Karpas-422 (cell line): ENCODE results near the gene LAG3. TPM values are rescaled to one million over a fixed set of nuclear protein-coding genes. Genes with fewer than 3 reads are reported as not detected.

Experiments
- DNase-seq: peaks from one replicate; pipeline ENCODE4 v3.0.0-alpha.2; 2015
- H2AFZ ChIP-seq: fragments of 200-600 bp; sonication (generic); 2 replicates; pipeline ENCODE4 v1.6.1; 2014; ENCODE audit warnings: antibody characterized with exemption, low read length, mixed read lengths
- H3K27ac ChIP-seq: fragments of 200-600 bp; sonication (generic); 2 replicates; pipeline ENCODE4 v1.5.1; 2014; ENCODE audit warnings: mild to moderate bottlenecking, low read length, moderate library complexity
- H3K27me3 ChIP-seq: fragments of 200-600 bp; sonication (generic); 2 replicates; pipeline ENCODE4 v1.6.1; 2014; ENCODE audit warnings: low read length, mixed read lengths
- H3K36me3 ChIP-seq: fragments of 200-600 bp; sonication (generic); 2 replicates; pipeline ENCODE4 v1.6.1; 2014; ENCODE audit warnings: low read length, mixed read lengths; ENCODE audit not compliant: insufficient read depth
- H3K4me1 ChIP-seq: fragments of 200-600 bp; sonication (generic); 2 replicates; pipeline ENCODE4 v1.6.1; 2014; ENCODE audit warnings: mild to moderate bottlenecking, low read length, mixed read lengths
- H3K4me2 ChIP-seq: fragments of 200-600 bp; sonication (generic); 2 replicates; pipeline ENCODE4 v1.6.1; 2014; ENCODE audit warnings: low read length, low read depth, mild to moderate bottlenecking; ENCODE audit not compliant: poor library complexity, severe bottlenecking
- H3K4me3 ChIP-seq: fragments of 200-600 bp; sonication (generic); 2 replicates; pipeline ENCODE4 v1.5.1; 2014; ENCODE audit warnings: mild to moderate bottlenecking, antibody characterized with exemption, low read length, mixed read lengths
- H3K79me2 ChIP-seq: fragments of 200-600 bp; sonication (generic); 2 replicates; pipeline ENCODE4 v1.6.1; 2014; ENCODE audit warnings: mild to moderate bottlenecking, low read length, mixed read lengths
- H3K9ac ChIP-seq: fragments of 200-600 bp; sonication (generic); 2 replicates; pipeline ENCODE4 v1.6.0; 2014; ENCODE audit warnings: low read length
- H3K9me2 ChIP-seq: fragments of 200-600 bp; sonication (generic), shearing (Covaris generic); replicated peaks from 2 replicates; pipeline ENCODE4 v1.6.0; 2014; ENCODE audit warnings: mild to moderate bottlenecking, low read length, moderate library complexity; ENCODE audit not compliant: insufficient read depth
- H3K9me3 ChIP-seq: fragments of 300-700, 200-600 bp; sonication (generic); 2 replicates; pipeline ENCODE4 v1.6.1; 2014; ENCODE audit warnings: low read length, mixed read lengths
- H4K20me1 ChIP-seq: fragments of 200-600 bp; sonication (generic); 2 replicates; pipeline ENCODE4 v1.6.1; 2014; ENCODE audit warnings: mild to moderate bottlenecking, antibody characterized with exemption, low read length, low read depth; ENCODE audit not compliant: insufficient read depth
- total RNA-seq: library from RNA; depleted of rRNA; stranded (reverse); fragments of >200 nt; shearing (Covaris generic); gene quantifications from 2 replicates; pipeline ENCODE4 v1.2.3, GENCODE V29; 2014; ENCODE audit warnings: low replicate concordance

LAG3 gene
- total RNA-seq, 1 experiment from 2014 or later: 0.22 TPM

DNA sequence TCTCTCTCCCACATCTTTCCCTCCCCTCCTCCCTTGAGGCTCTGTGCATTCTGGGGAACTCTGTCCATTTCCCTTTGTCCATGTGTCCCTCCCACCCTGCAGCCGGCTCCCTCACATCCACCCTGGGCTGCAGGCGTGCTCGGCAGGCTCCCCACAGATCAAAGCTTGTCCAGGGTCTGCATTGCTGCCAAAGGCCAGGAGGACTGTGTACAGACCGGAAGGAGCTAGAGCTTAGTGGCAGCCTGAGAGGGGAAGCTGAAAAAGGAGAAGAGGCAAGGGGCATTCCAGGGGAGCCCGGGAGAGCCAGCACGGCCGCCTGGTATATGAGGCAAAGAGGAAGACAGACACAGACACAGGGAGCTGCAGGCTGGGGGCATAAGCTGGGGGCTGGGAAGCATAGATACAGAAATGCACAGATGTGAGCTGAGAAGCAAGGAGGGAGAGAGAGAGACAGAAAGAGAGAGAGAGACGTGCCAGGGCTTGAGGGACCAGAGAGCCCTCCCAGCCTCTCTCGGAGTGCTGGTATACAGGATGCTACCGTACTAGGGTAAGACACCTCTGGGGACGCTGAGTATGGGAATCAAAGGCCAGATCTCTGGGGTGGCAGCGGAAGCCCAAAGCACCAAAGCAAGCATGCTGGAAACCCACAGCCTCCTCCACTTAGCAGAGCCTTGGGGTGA lies 20.3 kb downstream of the LAG3 start:
- H3K27me3 ChIP-seq: no peaks in the 10 kb centered on the region
- peak; percentile 54 for DNase-seq
- H3K4me3 ChIP-seq: no peak overlapping the region
- H3K4me1 ChIP-seq: peaks cover 13% of the 10 kb centered on the region
- H3K36me3 ChIP-seq: no peaks in the 10 kb centered on the region
- no peak overlapping the region for H3K27ac ChIP-seq
- peak overlapping the region; percentile 81 for H2AFZ ChIP-seq
- H3K9me2 ChIP-seq: no peaks in the 10 kb centered on the region
- H4K20me1 ChIP-seq: no peaks in the 10 kb centered on the region
- H3K9ac ChIP-seq: peak overlapping the region; percentile 18; the same call in 1 of the 2 replicates
- H3K4me2 ChIP-seq: peak overlapping the region; percentile 30
- H3K79me2 ChIP-seq: no peaks in the 10 kb centered on the region
- H3K9me3 ChIP-seq: no peaks in the 10 kb centered on the region

DNA sequence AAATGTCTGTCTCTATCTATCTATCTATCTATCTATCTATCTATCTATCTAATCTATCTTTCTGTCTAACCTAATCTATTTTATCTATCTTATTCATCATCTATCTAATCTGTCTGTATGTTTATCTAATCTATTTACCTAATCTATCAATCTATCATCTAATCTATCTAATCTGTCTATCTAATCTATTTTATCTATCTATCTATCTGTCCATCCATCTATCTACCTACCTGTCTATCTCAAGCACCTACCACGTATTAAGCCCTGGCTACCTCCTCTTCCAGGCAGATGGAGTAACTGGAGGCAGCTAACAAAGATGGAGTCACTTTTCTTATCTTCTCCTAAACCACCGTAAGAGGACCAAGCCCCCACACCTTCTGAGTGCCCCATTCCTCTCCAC lies 22.8 kb downstream of the LAG3 start:
- Histone ChIP-seq H3K9me3 (no peaks in the 10 kb centered on the region), H3K36me3 (no peaks in the 10 kb centered on the region), H3K27ac (no peak overlapping the region), H3K9me2 (no peaks in the 10 kb centered on the region), H3K9ac (no peak overlapping the region), H3K4me2 (no peak overlapping the region), H4K20me1 (no peaks in the 10 kb centered on the region), H3K4me3 (no peak overlapping the region), H2AFZ (no peak overlapping the region), H3K4me1 (peaks cover 13% of the 10 kb centered on the region), H3K79me2 (no peaks in the 10 kb centered on the region), H3K27me3 (no peaks in the 10 kb centered on the region)
- no peak for DNase-seq

DNA sequence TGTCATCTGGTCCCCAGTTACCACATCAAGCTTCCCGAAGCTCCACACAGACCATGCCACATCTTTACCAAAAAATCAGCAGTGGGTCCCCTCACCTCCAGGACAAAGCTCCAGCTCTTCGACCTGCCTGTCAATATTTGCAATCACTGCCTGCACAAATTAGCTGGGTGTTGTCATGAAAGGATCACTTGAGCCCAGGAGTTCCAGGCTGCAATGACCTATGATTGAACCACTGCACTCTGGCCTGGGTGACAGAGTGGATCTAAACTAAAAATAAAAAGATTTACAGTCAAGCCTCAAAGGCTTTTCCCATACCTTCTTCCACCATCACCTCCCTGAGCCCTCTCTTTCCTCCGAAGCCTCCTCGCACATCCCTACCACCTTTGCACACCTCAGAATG lies 24.3 kb downstream of the LAG3 start:
- DNase-seq: no peak
- no peaks in the 10 kb centered on the region for H3K9me2 ChIP-seq
- H3K79me2 ChIP-seq: no peaks in the 10 kb centered on the region
- no peak overlapping the region for H3K9ac ChIP-seq
- H4K20me1 ChIP-seq: no peaks in the 10 kb centered on the region
- H3K9me3 ChIP-seq: no peaks in the 10 kb centered on the region
- no peaks in the 10 kb centered on the region for H3K27me3 ChIP-seq
- H3K4me1 ChIP-seq: peaks cover 13% of the 10 kb centered on the region
- H3K27ac ChIP-seq: no peak overlapping the region
- H3K36me3 ChIP-seq: no peaks in the 10 kb centered on the region
- H3K4me3 ChIP-seq: no peak overlapping the region
- H2AFZ ChIP-seq: no peak overlapping the region
- H3K4me2 ChIP-seq: no peak overlapping the region

DNA sequence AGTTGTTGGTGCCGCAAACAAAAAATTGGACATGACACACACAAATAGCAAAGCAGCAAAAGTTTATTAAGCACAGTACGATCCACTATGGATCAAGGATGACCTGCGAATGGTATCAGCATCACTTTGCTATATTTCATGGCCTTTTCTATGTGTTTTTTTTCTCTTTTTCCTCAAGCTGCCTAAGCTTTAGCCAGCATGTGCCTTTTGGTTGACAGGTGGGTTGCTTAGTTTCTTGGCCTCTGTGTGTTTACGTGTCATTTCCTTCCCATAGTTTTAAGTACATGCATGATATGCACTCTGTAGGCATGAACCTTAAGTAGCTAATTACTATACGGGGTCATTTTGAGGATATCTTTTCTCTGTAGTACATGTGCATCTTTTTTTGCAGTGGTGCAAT lies 26.8 kb downstream of the LAG3 start:
- no peak for DNase-seq
- Histone ChIP-seq H3K36me3 (no peaks in the 10 kb centered on the region), H3K9me2 (no peaks in the 10 kb centered on the region), H3K9ac (no peak overlapping the region), H2AFZ (no peak overlapping the region), H4K20me1 (no peaks in the 10 kb centered on the region), H3K27me3 (no peaks in the 10 kb centered on the region), H3K9me3 (no peaks in the 10 kb centered on the region), H3K4me3 (no peak overlapping the region), H3K79me2 (no peaks in the 10 kb centered on the region), H3K27ac (no peak overlapping the region), H3K4me2 (no peak overlapping the region), H3K4me1 (no peaks in the 10 kb centered on the region)

DNA sequence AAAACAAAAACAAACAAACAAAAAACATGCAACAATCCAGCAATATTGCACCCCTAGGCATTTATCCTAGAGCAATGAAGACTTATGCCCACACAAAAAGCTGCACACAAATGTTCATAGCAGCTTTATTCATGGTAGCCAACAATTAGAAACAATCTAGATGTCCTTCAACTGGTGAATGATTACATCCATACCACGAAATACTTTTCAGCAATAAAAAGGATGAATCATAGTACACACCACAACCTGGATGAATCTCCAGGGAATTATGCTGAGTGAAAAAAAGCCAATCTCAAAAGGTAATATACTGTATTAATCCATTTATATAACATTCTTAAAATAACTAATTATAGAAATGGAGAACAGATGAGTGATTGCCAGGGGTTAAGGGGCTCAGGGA lies 34.9 kb downstream of the LAG3 start:
- Histone ChIP-seq H3K79me2 (no peaks in the 10 kb centered on the region), H4K20me1 (no peaks in the 10 kb centered on the region), H3K4me1 (no peaks in the 10 kb centered on the region), H3K27ac (no peak overlapping the region), H3K9ac (no peak overlapping the region), H3K4me3 (no peak overlapping the region), H3K27me3 (no peaks in the 10 kb centered on the region), H2AFZ (no peak overlapping the region), H3K9me3 (no peaks in the 10 kb centered on the region), H3K9me2 (no peaks in the 10 kb centered on the region), H3K36me3 (no peaks in the 10 kb centered on the region), H3K4me2 (no peak overlapping the region)
- no peak for DNase-seq

DNA sequence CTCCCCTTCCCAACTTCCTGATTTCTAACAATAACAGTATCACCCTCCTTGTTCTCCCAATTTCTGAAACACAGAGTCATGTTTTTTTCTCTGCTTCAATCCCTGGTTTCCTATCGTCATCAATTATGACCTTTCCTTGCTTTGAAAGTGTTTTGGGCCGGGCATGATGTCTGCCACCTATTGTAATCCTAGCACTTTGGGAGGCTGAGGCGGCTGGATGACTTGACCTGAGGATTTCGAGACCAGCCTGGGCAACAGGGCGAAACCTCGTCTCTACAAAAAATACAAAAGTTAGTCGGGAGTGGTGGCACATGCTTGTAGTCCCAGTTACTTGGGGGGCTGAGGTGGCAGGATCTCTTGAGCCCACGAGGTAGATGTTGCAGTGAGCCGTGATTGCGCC lies 36.7 kb downstream of the LAG3 start:
- no peaks in the 10 kb centered on the region for H3K79me2 ChIP-seq
- no peaks in the 10 kb centered on the region for H3K36me3 ChIP-seq
- H3K9ac ChIP-seq: no peak overlapping the region
- no peak overlapping the region for H2AFZ ChIP-seq
- no peak overlapping the region for H3K4me2 ChIP-seq
- H3K4me3 ChIP-seq: no peak overlapping the region
- peaks cover 3% of the 10 kb centered on the region; the same call in 1 of the 2 replicates for H3K4me1 ChIP-seq
- H3K27me3 ChIP-seq: no peaks in the 10 kb centered on the region
- no peak for DNase-seq
- H4K20me1 ChIP-seq: no peaks in the 10 kb centered on the region
- no peak overlapping the region for H3K27ac ChIP-seq
- H3K9me2 ChIP-seq: no peaks in the 10 kb centered on the region
- no peaks in the 10 kb centered on the region for H3K9me3 ChIP-seq

DNA sequence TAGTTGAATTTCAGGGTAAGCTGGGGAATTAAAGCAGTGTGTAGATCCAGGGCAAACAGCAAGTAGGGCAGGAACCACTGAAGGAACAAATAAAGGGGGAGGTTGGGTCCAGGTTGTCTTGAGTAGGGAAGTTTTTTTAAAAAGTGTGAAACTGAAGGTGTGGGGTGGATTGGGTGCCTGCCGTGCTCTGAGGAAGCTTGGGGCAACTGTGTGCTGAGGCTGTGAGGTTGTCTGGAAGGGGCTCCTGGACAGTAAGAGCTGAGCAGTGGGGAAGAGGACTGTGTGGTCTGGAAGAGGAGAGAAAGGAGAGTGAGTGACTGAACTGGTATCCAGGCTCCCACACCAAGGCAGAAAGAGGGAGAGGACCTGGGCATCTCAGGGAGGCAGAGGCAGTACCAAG lies 38.4 kb downstream of the LAG3 start:
- H3K4me1 ChIP-seq: peaks cover 3% of the 10 kb centered on the region; the same call in 1 of the 2 replicates
- no peaks in the 10 kb centered on the region for H3K9me3 ChIP-seq
- no peak overlapping the region for H3K4me3 ChIP-seq
- H3K36me3 ChIP-seq: no peaks in the 10 kb centered on the region
- H3K79me2 ChIP-seq: no peaks in the 10 kb centered on the region
- DNase-seq: no peak
- 0 out of 2 replicates have a peak overlapping the region, but pooled peaks have one; percentile 23 for H2AFZ ChIP-seq
- no peaks in the 10 kb centered on the region for H4K20me1 ChIP-seq
- H3K4me2 ChIP-seq: no peak overlapping the region
- H3K9ac ChIP-seq: no peak overlapping the region
- no peak overlapping the region for H3K27ac ChIP-seq
- H3K27me3 ChIP-seq: no peaks in the 10 kb centered on the region
- H3K9me2 ChIP-seq: no peaks in the 10 kb centered on the region

DNA sequence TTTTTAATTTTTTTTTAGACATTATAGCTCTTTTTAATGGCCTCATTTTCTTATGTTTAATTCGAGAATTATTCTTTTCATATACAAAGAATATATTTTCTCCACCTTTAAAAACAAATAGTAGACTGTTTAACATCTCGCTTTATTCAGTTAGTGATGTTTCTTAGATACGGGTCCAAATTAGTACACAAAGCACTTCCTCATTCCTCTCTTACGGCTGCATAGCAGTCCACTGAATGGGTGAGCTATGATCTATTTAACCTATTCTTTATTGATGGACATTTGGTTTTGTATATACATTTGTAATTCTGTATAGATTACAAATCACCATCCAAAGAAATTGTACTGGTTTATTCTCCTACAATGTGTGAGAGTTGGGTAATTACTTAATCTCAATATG lies 41.0 kb downstream of the LAG3 start:
- H3K4me2 ChIP-seq: no peak overlapping the region
- no peak for DNase-seq
- H3K36me3 ChIP-seq: no peaks in the 10 kb centered on the region
- no peaks in the 10 kb centered on the region for H3K27me3 ChIP-seq
- H3K4me3 ChIP-seq: no peak overlapping the region
- no peaks in the 10 kb centered on the region for H3K9me2 ChIP-seq
- no peaks in the 10 kb centered on the region for H3K79me2 ChIP-seq
- H3K27ac ChIP-seq: no peak overlapping the region
- no peaks in the 10 kb centered on the region for H4K20me1 ChIP-seq
- H3K9me3 ChIP-seq: no peaks in the 10 kb centered on the region
- H3K9ac ChIP-seq: no peak overlapping the region
- peaks cover 3% of the 10 kb centered on the region; the same call in 1 of the 2 replicates for H3K4me1 ChIP-seq
- H2AFZ ChIP-seq: no peak overlapping the region
